K562 (cell line): ENCODE measurements around the gene ENTR1. TPM values are rescaled to one million over a fixed set of nuclear protein-coding genes. Genes with fewer than 3 reads are reported as not detected.

Experiments used
- ATAC-seq: fragments of 200-7000 bp; cut with Tn5 transposase; 3 replicates; pipeline ENCODE4 v1.9.1; 2020; ENCODE audit warnings: moderate library complexity
- BruUV-seq: library from RNA; stranded (reverse); fragments of 400-500 nt; replicated peaks from 2 replicates; lab custom pipeline; 2021; lab: Mats Ljungman, UMichigan
- CTCF ChIA-PET: fragments of 300-600 bp; formaldehyde crosslinking; extraction: SDS; loops from one replicate; lab custom pipeline; 2021; ENCODE audit warnings: low intra/inter-chr PET ratio; lab: Yijun Ruan, JAX
- POLR2A ChIA-PET: fragments of 300-600, 350-650 bp; sonication (Branson Sonifier 250); formaldehyde crosslinking; extraction: SDS; loops from one replicate; lab custom pipeline; 2021; ENCODE audit warnings: antibody characterized with exemption, inconsistent platforms; lab: Yijun Ruan, JAX
- DNase-seq, 4 experiments: peaks; one replicate each; pipeline versions ENCODE4 v3.0.0 to v3.0.0-alpha.2; 2011 to 2018; ENCODE audit warnings: low spot score in 3 of 4, mixed read lengths in 3 of 4; ENCODE audit errors: extremely low read depth in 1 of 4
- FAIRE-seq: peaks from 2 replicates; lab custom pipeline; 2011; peaks lifted over from hg19 to GRCh38; lab: Jason Lieb, UNC
- H2AFZ ChIP-seq: 2 replicates; pipeline ENCODE4 v1.6.0; 2011; ENCODE audit warnings: low read depth, low read length, control low read depth, inconsistent platforms
- H3K27ac ChIP-seq: fragments of 200-600 bp; 3 replicates; pipeline ENCODE4 v1.8.0; 2011; ENCODE audit warnings: low read depth, mild to moderate bottlenecking, control low read depth, inconsistent platforms, low read length, moderate library complexity, mixed read lengths; ENCODE audit errors: extremely low read depth
- H3K27me3 ChIP-seq, 2 experiments: fragments of 300-600 bp in 1 of 2; 2 replicates in 1 of 2; 3 replicates in 1 of 2; pipeline versions ENCODE4 v1.6.0 to v1.8.0; 2011; ENCODE audit warnings: inconsistent platforms in 2 of 2, low read length in 2 of 2, mild to moderate bottlenecking in 1 of 2, mixed read lengths in 1 of 2, moderate library complexity in 1 of 2; ENCODE audit not compliant: control insufficient read depth in 2 of 2, insufficient read depth in 2 of 2
- H3K36me3 ChIP-seq: fragments of 300-600 bp; 3 replicates; pipeline ENCODE4 v1.8.0; 2011; ENCODE audit warnings: mild to moderate bottlenecking, low read length, inconsistent platforms; ENCODE audit not compliant: control insufficient read depth, insufficient read depth
- H3K4me1 ChIP-seq, 2 experiments: fragments of 200-600 bp in 1 of 2; replicated peaks in 1 of 2; 2 replicates in 1 of 2; 3 replicates in 1 of 2; pipeline versions ENCODE4 v1.5.1 to v1.8.0; 2011; ENCODE audit warnings: inconsistent platforms in 2 of 2, low read length in 2 of 2, mild to moderate bottlenecking in 1 of 2, mixed read lengths in 1 of 2, moderate library complexity in 1 of 2; ENCODE audit not compliant: control insufficient read depth in 2 of 2, insufficient read depth in 2 of 2
- H3K4me2 ChIP-seq: 2 replicates; pipeline ENCODE4 v1.6.1; 2011; ENCODE audit warnings: low read length, control low read depth, inconsistent platforms, mixed read lengths; ENCODE audit not compliant: insufficient read depth
- H3K4me3 ChIP-seq: fragments of 200-600 bp; sonication (generic), shearing (Covaris generic); 2 replicates; pipeline ENCODE4 v1.5.1; 2016; ENCODE audit warnings: control low read depth, inconsistent platforms
- H3K79me2 ChIP-seq: fragments of 200-600 bp; 3 replicates; pipeline ENCODE4 v1.8.0; 2011; ENCODE audit warnings: low read length, inconsistent platforms; ENCODE audit not compliant: control insufficient read depth, insufficient read depth
- H3K9ac ChIP-seq, 2 experiments: 2 replicates each; pipeline versions ENCODE4 v1.6.0 to v1.6.1; 2011; ENCODE audit warnings: low read depth in 2 of 2, low read length in 2 of 2, control low read depth in 1 of 2, inconsistent platforms in 1 of 2, mild to moderate bottlenecking in 1 of 2, mixed read lengths in 1 of 2; ENCODE audit not compliant: insufficient read depth in 1 of 2
- H3K9me1 ChIP-seq: one replicate; pipeline ENCODE4 v1.6.0; 2011; ENCODE audit warnings: inconsistent platforms, mild to moderate bottlenecking, low read length, moderate library complexity; ENCODE audit not compliant: control insufficient read depth, insufficient read depth
- H3K9me3 ChIP-seq: replicated peaks from 2 replicates; pipeline ENCODE4 v1.5.1; 2011; ENCODE audit warnings: low read depth, low read length, inconsistent platforms; ENCODE audit not compliant: control insufficient read depth, insufficient read depth
- H4K20me1 ChIP-seq: replicated peaks from 2 replicates; pipeline ENCODE4 v1.6.1; 2011; ENCODE audit warnings: low read length, inconsistent platforms, mixed read lengths; ENCODE audit not compliant: control insufficient read depth, insufficient read depth
- ARID1B ChIP-seq: fragments of 450-650 bp; IDR thresholded peaks from 2 replicates; pipeline ENCODE4 v1.6.1; 2016; ENCODE audit warnings: antibody characterized with exemption, mild to moderate bottlenecking, inconsistent platforms
- BDP1 ChIP-seq: IDR thresholded peaks from 3 replicates; pipeline ENCODE4 v1.6.1; 2011; ENCODE audit not compliant: insufficient read length, insufficient read depth
- ELF2 ChIP-seq: fragments of 250-450 bp; sonication (Bioruptor Pico); IDR thresholded peaks from 2 replicates; pipeline ENCODE4 v1.5.0; 2021; ENCODE audit warnings: mild to moderate bottlenecking
- HMGN3 ChIP-seq: IDR thresholded peaks from 2 replicates; pipeline ENCODE4 v1.6.1; 2011; ENCODE audit warnings: borderline replicate concordance, low read depth, mild to moderate bottlenecking, mixed read lengths, low read length; ENCODE audit not compliant: insufficient read length; ENCODE audit errors: extremely low read depth
- HNRNPH1 ChIP-seq: fragments of 200-400 bp; formaldehyde crosslinking; optimal IDR thresholded peaks from 2 replicates; pipeline ENCODE3; 2017; ENCODE audit warnings: low read depth, mild to moderate bottlenecking, low read length, moderate library complexity
- NFE2L1 ChIP-seq: fragments of 450-650 bp; IDR thresholded peaks from 2 replicates; pipeline ENCODE4 v1.6.1; 2016; ENCODE audit warnings: missing genetic modification characterization, low read depth, mild to moderate bottlenecking, missing compliant biosample characterization, moderate library complexity, borderline replicate concordance
- NFRKB ChIP-seq: fragments of 450-650 bp; IDR thresholded peaks from 2 replicates; pipeline ENCODE4 v1.6.1; 2016; ENCODE audit warnings: low read depth
- PCBP2 ChIP-seq: fragments of 200-400 bp; formaldehyde crosslinking; IDR thresholded peaks from 2 replicates; pipeline ENCODE4 v1.6.1; 2018; ENCODE audit warnings: low read length, low read depth, mild to moderate bottlenecking, moderate library complexity; ENCODE audit not compliant: poor library complexity, severe bottlenecking
- SAFB ChIP-seq: fragments of 200-400 bp; formaldehyde crosslinking; IDR thresholded peaks from 2 replicates; pipeline ENCODE4 v1.6.1; 2017; ENCODE audit warnings: low read depth, low read length, borderline replicate concordance
- SMARCE1 ChIP-seq: fragments of 450-650 bp; IDR thresholded peaks from 2 replicates; pipeline ENCODE4 v1.7.1; 2016; ENCODE audit warnings: mild to moderate bottlenecking
- TCF7L2 ChIP-seq: fragments of 150-350 bp; IDR thresholded peaks from 2 replicates; pipeline ENCODE4 v1.6.1; 2016; ENCODE audit warnings: low read depth, mild to moderate bottlenecking, low read length, moderate library complexity
- YY1 ChIP-seq, 3 experiments: IDR thresholded peaks; 2 replicates each; pipeline ENCODE4 v1.6.1; 2011; ENCODE audit warnings: low read length in 2 of 3, mild to moderate bottlenecking in 2 of 3, moderate library complexity in 2 of 3, borderline replicate concordance in 1 of 3, control low read depth in 1 of 3, low read depth in 1 of 3; ENCODE audit not compliant: insufficient read depth in 3 of 3, insufficient replicate concordance in 2 of 3, control insufficient read depth in 1 of 3, insufficient read length in 1 of 3; ENCODE audit errors: extremely low read depth in 1 of 3
- ZFX ChIP-seq: sonication (generic); formaldehyde crosslinking; IDR thresholded peaks from 2 replicates; pipeline ENCODE4 v1.8.0; 2022; ENCODE audit warnings: mild to moderate bottlenecking, missing genetic modification reagents, moderate library complexity
- ZNF41 ChIP-seq: fragments of 250-450 bp; sonication (Bioruptor Pico); conservative IDR thresholded peaks from 2 replicates; pipeline ENCODE4 v1.4.0; 2020; ENCODE audit warnings: mild to moderate bottlenecking
- WGBS: fragments of 100-300 bp; shearing (Covaris generic); methylation state at CpG from one replicate; pipeline ENCODE4 v1.1.6; 2016; ENCODE audit warnings: low coverage, mixed read lengths; ENCODE audit not compliant: insufficient coverage; ENCODE audit errors: missing lambda C conversion rate; 5-methylcytosine and 5-hydroxymethylcytosine counted together
- in situ Hi-C: fragments of 300-500 bp; cut with MboI; formaldehyde crosslinking; loops from 4 replicates; pipeline ENCODE4 v1.15.0; 2018; ENCODE audit warnings: inconsistent platforms, mixed read lengths
- intact Hi-C: fragments of 100-400 bp; cut with micrococcal nuclease; formaldehyde crosslinking; loops from 2 replicates; pipeline ENCODE4 v1.14.2; 2022
- polyA plus RNA-seq, 8 experiments: library from polyadenylated mRNA; depleted of rRNA in 4 of 8; stranded (reverse) in 5 of 8; unstranded in 3 of 8; fragments of >200 nt; fragmentation: Nextera tagmentation in 2 of 8; fragmentation: Illumina TruSeq in 1 of 8; extraction: Ambion mirVana in 2 of 8; extraction: Trizol in 1 of 8; gene quantifications; 2 replicates each; pipeline versions ENCODE4 v1.2.1 to v1.2.3, GENCODE V29; 2011 to 2014; ENCODE audit warnings: inconsistent platforms in 1 of 8, missing spikeins in 1 of 8
- total RNA-seq, 7 experiments: library from RNA; depleted of rRNA in 6 of 7; stranded (reverse); fragments of >200 nt in 6 of 7; fragmentation: Illumina TruSeq in 2 of 7; extraction: Trizol in 2 of 7; gene quantifications; 2 replicates each; pipeline versions ENCODE4 v1.2.1 to v1.2.3, GENCODE V29; 2011 to 2021; ENCODE audit warnings: low replicate concordance in 1 of 7
- TF ChIP-seq, protein P1 (sequence below), 2 experiments: fragments of 450-650 bp; IDR thresholded peaks; 2 replicates each; pipeline ENCODE4 v1.6.1; 2016
- TF ChIP-seq, protein P2 (sequence below): IDR thresholded peaks from 2 replicates; pipeline ENCODE4 v1.6.1; 2012; ENCODE audit warnings: low read depth, low read length, improper control_type of control experiment, borderline replicate concordance

ENTR1 gene
- total and polyA plus RNA-seq, 9 of the 15 experiments (the other 6 are each of a cell fraction or from before 2014, with no cell fraction given) = 6.7 to 106 (median 72.6) TPM

DNA sequence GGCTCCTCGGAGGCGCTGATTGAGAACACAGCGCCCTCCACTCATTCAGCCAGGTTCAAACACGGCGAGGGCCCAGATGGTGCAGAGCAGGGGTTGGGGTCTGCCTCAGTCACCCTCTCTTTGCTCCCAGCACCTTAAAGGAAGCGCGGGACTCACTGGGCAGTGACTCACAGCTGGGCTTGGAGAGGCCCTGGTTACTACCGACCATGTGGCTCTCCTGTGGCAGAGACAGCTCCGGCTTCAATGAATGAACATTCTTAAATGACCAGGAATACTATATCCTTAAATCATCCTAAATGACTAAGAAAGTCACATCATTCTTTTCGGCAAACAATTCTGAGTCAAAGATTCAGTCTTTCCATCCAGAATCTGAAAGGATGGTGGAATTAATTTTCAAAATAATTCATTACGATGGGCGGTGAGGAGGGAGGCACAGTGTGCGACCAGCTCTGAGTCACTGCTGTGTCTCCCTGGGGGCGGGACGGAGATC lies 30.8 kb upstream of the ENTR1 start:
- no peak for TF ChIP-seq YY1 (IDR thresholded peaks at IDR 0.05; ENCODE audit: borderline replicate concordance in 1 of 3, control insufficient read depth in 1 of 3, extremely low read depth in 1 of 3, insufficient read depth in 3 of 3, insufficient read length in 1 of 3, insufficient replicate concordance in 2 of 3, low read depth in 1 of 3, low read length in 2 of 3)
- TF ChIP-seq ZFX (CRISPR knock-in tag) = no peak
- TF ChIP-seq SAFB = no peak
- no peak for TF ChIP-seq NFRKB
- TF ChIP-seq NFE2L1 (tag) = no peak
- TF ChIP-seq, protein P1, sequence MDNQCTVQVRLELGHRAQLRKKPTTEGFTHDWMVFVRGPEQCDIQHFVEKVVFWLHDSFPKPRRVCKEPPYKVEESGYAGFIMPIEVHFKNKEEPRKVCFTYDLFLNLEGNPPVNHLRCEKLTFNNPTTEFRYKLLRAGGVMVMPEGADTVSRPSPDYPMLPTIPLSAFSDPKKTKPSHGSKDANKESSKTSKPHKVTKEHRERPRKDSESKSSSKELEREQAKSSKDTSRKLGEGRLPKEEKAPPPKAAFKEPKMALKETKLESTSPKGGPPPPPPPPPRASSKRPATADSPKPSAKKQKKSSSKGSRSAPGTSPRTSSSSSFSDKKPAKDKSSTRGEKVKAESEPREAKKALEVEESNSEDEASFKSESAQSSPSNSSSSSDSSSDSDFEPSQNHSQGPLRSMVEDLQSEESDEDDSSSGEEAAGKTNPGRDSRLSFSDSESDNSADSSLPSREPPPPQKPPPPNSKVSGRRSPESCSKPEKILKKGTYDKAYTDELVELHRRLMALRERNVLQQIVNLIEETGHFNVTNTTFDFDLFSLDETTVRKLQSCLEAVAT (IDR thresholded peaks at IDR 0.05) = no peak
- no peak for TF ChIP-seq SMARCE1
- no peak for TF ChIP-seq BDP1
- TF ChIP-seq HNRNPH1 = no peak
- TF ChIP-seq HMGN3 = no peak
- TF ChIP-seq ZNF41 (CRISPR knock-in tag) = no peak
- no peak for TF ChIP-seq TCF7L2
- no peak for TF ChIP-seq ARID1B
- no peak for TF ChIP-seq PCBP2
- TF ChIP-seq ELF2 (CRISPR knock-in tag) = no peak
- TF ChIP-seq, protein P2, sequence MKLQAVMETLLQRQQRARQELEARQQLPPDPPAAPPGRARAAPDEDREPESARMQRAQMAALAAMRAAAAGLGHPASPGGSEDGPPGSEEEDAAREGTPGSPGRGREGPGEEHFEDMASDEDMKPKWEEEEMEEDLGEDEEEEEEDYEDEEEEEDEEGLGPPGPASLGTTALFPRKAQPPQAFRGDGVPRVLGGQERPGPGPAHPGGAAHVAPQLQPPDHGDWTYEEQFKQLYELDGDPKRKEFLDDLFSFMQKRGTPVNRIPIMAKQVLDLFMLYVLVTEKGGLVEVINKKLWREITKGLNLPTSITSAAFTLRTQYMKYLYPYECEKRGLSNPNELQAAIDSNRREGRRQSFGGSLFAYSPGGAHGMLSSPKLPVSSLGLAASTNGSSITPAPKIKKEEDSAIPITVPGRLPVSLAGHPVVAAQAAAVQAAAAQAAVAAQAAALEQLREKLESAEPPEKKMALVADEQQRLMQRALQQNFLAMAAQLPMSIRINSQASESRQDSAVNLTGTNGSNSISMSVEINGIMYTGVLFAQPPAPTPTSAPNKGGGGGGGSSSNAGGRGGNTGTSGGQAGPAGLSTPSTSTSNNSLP = no peak
- H3K27ac ChIP-seq = no peak overlapping the region
- DNase-seq (no peak), ATAC-seq (no peak), FAIRE-seq (no peak)
- no peak overlapping the region for H3K4me3 ChIP-seq
- in situ Hi-C loops (no loop called here), intact Hi-C loops (no loop called here)
- H3K27me3 ChIP-seq = no peaks in the 10 kb centered on the region
- WGBS = 91% methylated on average over 13 of the region's 15 CpGs
- ChIA-PET POLR2A (interaction anchor here (1.0 to 1.6 kb wide), 4 partner anchors 12 to 34 kb away, joined by 3 to 5 read pairs (median 4); no protein-coding TSS in a partner anchor), CTCF (no interaction called here)
- H3K4me2 ChIP-seq = no peak overlapping the region
- BruUV-seq = no TSS peak
- H4K20me1 ChIP-seq = peaks cover 31% of the 10 kb centered on the region
- H3K9ac ChIP-seq = peak overlapping the region in 1 of 2 experiments; percentile 21; a peak in 1 of 4 replicates
- H2AFZ ChIP-seq = no peak overlapping the region
- no peaks in the 10 kb centered on the region for H3K9me3 ChIP-seq
- peaks cover 21 to 47% of the 10 kb centered on the region in 2 experiments for H3K4me1 ChIP-seq
- peaks cover 14% of the 10 kb centered on the region for H3K9me1 ChIP-seq
- H3K79me2 ChIP-seq = peaks cover 34% of the 10 kb centered on the region
- H3K36me3 ChIP-seq = peaks cover 72% of the 10 kb centered on the region
